Activated CD4-positive, alpha-beta T cell treated with anti-CD3 and anti-CD28 coated beads for 24 hours (primary cell): Measurements from ENCODE around the gene PLAA.
A peak's percentile ranks its signal among the peaks of the same experiment; 100 is the strongest.

ENCODE experiments used
- DNase-seq, 2 donors: peaks; one replicate each; pipeline ENCODE4 v3.0.0-alpha.2; 2020; ENCODE audit warnings: low read depth in 2 of 2

PLAA gene

DNA sequence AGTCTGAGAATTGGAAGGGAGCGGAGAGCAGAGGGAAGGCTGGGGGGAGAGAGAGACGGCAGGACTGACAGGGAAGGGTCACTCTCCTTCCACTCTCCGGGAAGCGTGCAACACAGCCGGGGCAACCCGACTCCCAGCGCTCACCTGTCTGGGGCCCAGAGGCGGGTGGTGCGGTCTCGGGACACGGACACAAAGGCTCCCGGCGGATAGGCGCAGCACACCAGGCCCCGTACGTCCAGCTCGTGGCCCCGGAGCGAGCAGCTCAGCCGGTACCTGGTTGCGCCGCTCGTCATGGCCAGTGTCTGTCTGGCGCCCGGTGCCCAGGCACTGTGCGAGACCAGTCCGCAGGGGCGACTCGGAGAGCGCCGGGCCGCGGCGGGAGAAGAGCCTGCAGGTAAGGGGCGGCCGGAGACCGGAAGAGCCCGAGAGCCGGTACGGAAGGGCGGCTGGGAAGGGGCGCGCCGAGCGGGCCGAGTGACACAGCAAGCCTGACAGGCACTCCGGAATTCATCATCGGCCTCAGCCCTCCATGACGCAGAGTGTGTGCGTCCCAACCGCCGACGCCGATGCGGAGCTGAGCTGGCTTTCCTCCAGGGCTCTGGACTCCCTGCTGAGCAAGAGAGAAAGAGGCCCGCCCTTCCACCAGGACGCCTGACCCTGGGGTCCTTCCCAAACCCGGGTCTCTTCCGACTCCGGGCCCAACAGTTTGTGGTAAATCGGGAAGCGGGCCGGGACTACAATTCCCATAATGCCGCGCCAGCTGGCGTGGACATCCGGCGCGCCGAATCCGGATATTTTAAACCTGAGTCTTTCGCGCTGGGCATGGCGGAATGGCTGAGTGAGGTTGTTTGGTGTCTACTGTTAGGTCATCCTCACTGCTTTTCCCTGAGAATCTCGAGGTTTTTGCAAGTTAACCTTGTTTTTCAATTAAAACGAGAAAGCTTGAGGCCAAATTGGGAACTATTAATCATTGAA is at the start of gene PLAA:
PLAA (minus strand) TSS at position 490 of the 975 bp plus-strand sequence; CDS start at position 293, 197 bp downstream.
- DNase-seq, result peak; percentile 67

DNA sequence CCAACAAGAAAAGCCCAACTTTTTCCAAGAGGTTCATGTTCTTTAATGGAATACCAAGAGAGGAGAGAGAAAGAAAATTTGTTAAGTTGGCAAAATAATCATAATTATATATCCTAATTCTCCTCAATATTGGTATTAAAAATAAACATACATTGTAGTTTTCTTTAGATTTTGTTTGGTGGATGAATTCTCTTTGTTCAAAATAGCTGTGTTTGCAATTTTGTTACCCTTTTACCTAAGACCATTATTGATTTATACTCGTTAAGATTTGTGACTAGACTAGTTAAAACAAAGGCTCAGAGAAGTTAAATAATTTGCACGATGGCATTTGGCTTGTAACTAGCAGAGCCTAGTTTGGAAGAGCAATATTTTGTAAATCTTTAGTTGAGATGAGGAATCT is 48.8 kb upstream of the PLAA start:
- no peak for DNase-seq

DNA sequence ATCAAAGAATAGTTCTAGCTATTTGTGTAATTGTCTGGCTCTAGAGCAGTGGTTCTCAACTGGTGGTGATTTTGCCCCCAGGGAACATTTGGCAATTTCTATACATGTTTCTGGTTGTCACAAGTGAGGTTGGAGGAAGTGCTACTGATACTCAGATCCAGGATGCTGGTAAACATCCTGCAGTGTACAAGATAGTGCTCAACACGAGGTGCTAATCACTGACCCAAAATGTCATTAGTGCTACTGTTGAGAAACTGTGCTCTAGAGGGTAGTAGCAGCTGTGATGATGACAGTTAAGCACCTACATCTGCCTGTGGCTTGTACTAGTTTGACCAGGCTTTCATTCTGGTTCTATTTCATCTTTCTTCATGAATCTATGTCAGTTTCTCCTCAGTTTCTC is 36.3 kb upstream of the PLAA start:
- no peak for DNase-seq

DNA sequence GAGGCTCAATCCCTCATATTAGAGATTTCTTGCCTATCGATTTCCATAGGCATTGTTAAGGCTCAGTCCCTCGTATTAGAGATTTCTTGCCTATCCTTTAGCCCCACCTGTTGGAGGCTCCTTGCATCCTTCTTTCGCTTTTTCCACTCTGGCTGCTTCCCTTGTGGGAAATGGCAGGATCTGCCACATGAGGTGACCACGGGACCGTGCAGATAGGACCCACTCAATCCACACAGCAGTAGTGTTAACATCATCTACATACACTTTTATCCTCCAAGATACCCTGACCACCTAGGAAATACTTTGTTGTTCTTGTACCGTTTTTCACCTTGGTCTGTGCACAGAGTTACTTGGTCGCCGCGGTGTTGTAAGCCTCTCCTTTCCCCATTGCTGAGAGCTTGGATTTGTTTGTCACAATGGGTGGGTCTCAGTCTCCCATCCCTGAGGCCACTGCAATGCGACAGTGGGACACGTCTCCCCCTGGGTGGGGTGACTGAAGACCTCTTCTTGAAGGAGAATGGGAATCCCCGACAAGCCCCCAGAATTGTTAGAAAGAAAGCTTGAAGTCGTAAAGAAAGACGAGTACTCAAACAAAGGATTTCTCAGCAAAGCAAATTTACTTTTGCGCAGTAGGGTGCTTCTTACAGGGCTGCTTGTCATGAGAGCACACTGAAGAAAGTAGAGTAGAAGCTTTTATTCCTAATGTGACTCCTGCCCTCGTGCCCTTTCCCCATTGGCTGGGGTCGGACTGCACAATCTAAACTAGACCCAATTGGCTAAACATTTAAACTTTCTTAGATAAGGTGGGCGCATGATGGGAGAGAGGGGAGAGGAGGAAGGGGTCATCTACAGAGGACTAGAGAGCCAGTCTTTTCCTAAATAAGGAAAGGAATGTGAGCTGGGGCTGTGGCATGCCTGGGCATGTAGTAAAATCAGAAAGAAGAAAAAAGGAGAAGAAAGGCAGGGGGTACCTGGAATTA is 29.0 kb upstream of the PLAA start:
- DNase-seq, result no peak

DNA sequence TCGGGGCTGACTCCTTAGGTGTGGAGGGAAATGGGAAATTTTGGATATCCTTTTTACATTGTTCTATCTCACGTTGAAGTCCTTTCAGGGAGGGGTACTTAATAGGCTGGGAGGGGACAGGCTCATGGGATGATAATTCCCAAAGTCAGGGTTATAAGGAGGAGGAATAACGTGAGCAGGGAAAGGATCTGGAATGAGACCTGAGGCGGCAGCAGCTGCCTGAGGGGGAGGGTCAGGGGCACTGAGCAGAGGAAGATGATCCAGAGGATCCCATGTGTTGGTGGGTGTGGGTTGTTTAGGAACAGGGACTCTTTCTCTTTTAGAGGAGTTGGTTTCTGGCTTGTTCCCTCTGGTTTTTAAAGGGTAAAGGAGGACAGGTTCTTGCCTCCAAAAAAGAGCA is 27.9 kb upstream of the PLAA start:
- DNase-seq, result no peak

DNA sequence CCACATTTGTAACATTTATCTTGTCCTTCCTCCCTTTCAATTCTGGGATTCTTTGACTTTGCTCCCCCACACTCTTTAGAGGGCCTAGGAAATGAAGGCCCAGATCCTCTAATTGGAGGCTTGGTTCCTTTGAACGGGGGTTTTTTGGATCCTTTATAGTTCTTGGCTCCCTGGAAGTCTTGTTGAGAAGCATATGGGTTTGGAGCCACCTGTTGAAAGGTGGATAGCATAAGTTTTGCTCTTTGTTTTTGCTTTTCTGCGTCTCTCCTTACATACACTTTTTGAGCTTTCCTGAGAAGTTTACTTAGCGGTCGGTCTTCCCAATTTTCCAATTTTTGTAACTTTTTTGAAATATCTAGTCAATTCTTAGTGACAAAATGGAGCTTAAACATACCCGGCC is 26.9 kb upstream of the PLAA start:
- DNase-seq, result no peak

DNA sequence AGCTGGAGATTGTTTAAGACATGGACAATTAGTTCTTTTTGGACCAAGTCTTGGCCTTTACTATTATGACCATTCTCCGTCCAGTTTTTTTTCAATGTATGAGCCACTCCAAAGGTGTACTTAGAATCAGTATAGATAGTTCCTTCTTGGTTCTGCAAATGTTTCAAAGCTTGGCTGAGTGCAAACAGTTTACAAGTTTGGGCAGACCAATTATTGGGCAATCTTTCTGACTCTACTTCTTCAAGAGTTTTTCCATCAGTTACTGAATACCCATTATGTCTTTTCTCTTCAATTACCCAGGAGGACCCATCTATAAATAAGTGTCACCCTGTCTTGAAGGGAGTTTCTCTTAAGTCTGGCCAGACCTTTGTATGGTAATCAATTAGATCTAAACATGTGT is 24.7 kb upstream of the PLAA start:
- no peak for DNase-seq

DNA sequence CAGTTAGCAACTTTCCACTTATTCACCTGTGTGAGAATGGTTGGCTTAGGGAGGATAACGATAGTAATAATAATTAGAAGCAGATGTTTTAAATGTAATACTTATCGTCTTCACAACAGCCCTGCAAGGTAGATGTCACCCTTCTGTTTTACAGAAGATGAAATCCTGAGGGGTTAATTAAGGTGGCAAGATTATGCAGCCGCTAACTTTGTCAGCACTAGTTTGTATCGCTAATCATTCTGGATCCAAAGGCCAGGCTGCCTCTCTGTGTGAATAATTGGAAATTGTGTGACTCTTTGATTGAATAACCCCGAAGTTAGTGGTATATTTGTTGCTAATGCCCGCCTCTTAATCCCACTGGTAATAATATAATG is 9.8 kb upstream of the PLAA start:
- DNase-seq, result no peak

DNA sequence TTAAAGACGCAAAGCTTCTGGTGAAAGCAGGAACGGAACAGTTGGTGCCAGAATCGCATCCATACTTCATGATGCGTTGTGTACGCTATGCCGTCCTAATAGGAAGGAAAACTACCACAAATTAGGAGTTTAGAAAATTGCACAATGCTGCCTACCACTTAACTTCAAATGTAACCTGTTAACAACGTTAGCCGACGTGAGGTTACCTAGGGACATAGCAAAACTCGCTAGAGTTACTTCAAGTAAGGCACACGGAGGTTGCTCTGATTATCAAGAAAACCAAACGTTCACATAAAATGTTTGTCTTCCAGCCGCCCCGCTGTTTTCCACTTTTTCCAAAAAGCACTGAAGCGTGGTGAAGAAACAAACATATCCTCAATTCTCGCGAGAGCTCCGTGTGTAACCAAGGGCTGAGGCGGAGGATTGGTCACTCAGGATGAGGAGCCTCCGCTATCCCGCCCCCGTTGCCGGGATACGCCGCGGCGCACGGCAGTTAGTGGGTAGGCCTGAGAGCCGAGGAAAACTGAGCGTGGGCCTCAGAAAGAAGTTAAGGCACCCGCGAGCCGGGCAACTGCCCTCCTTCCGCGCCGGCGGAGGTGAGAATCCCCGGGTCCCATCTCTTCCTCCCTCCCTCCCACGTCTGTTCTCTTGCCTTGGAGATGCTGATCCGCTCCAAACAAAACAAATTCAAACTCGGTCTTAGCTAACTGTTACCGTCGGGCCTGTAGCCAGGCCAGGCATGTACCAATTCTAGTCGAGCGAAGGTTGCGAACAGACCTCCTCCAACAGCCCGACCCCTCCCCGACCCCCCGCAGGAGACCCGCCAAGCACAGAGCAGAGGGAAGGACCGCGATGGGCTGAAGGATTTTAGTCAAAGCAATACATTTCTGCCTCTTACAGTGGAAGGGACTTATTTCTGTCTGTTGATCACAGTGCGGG is 9.1 kb upstream of the PLAA start, which contains the start of gene IFT74:
IFT74 (plus strand) TSS at position 492 of the 939 bp plus-strand sequence. CDS start 5,556 bp downstream, outside the sequence.
- peak; percentile 85 to 86 for DNase-seq

DNA sequence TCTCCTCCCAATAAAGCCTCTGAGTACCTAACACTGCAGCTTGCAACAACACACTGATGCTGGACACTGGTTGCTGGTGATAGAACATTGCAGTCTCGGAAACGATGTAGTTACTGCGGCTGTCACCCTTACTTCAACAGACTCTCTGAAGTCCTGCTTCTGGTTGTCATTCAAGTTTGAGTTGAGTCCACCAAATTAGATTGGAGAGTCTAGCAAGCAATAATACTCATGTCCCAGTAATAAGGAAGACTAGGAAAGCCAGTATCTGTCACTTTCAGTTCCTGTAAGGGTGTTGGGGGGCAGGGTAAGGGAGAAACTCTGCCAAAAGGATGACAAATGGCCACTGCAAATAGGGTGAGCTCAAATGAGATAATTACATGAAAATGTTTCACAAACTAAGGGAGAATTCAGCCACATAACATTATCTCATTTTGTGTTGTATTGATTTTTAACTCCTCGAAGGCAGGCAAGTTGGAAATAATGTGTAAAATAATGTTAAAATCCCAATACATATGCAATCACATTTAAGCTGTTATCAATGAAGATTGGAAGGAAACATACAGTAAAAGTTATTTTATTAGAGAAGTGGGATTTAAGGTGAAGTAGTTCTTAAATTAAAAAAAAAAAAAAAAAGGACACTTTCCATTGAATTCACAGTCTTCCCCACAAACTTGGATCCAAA is 8.3 kb upstream of the PLAA start:
- no peak for DNase-seq

DNA sequence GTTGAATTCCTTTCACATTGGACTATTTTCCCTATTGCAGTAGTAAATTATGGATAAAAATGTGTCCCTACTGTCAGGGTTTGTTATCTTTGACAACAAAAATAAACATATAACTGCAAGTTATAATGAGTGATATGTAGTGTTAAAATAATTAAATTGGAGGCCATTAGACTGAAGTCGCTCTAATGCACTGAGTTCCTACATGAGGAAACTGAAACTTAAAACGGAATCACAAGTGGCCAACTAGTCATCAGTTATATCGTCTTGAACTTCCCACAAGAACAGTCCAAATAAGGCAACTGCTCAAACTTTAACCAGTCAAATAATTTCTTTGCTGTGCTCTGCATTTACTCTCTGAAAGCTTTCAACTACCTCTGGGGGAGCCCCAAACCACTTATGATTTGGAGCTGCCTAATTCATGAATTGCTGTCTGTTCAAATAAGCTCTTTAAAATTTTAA is 7.0 kb upstream of the PLAA start:
- DNase-seq, result no peak

DNA sequence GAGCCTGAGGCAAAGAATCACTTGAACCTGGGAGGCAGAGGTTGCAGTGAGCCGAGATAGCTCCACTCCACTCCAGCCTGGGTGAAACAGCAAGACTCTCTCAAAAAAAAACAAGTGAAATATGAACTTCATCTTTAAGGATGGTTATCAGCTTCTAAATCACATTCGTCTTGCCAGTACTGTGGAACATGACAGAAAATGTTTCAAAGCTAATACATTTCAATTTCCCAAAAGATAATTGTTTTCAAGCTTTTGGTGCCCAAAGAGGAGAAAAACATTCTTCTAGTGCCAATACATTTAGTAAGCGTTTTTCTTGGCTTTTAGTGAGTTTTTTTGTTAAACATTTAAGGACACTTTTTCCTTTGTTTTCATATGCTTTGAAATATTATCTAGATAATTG is 4.8 kb upstream of the PLAA start:
- no peak for DNase-seq

DNA sequence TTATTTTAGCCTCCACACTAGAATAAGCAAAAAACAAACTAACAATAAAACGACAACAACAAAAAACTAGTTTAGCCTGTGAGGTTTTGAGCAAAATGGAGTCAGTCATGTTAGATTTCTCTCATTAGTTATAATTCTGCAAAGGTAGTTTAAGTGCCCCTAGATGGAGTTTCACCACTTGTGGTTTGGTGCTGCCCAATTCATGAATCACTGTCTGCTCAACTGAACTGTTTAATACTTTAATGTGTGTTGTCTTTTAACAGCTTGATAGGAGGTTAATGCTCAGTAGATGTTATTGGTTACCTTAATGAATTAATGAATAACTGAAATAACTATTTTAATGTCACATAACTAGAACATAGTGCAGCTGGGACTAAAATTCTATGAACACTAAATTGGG is 3.5 kb upstream of the PLAA start:
- no peak for DNase-seq

DNA sequence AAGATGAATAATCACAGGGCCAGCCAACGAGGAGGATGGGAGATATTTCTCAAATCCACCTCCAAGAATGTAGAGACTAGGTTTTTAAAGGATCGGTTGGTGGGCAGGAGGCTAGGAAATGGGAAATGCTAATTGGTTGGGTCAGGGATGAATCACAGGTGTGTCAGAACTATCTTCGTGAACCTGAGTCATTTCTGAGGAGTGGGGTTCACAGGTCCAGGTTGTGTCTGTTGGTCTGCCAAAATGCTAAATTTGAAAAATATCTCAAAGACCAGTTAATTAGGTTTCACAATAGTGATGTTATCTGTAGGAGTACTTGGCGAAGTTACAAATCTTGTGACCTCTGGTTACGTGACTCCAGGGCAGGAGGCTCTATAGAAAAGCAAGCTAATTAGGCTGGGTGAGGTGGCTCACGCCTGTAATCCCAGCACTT is 2.6 kb upstream of the PLAA start:
- no peak for DNase-seq

DNA sequence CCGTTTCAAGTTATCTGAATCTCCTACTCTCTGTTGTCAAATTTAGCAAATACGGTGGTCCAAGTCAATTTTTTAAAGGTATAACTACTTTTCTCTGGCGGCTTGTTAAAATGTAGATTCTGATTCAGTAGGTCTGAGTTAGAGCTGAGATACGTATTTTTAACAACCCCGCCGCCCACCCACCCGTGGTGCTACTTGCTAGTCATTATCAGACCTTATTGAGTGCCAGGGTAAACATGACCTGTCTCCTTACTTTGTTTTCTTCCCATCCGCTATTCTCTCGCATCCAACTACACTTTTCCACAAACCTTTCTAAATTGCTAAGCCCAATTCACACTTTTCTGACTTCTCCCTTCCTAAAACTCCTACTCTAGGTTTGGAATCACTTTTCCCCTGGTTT is 694 bp upstream of the PLAA start:
- DNase-seq, result no peak

DNA sequence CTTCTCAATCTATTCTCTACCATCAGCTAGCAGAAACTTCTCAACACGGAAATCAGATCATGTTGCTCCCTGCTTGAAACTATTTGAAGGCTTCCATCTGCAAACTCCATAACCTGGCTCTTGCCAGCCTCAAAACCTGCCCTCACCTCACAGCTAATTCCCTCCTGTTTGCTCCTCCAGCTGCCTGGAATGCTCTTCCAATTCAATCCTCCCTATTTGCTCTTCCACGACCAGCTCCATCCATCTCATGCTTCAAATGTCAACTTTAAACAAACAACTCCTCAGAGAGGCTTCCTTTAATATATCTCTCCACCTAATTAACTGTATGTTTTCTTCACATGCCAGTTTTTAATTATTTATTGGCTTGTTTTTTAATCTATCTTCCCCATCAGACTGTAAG is 1.5 kb downstream of the PLAA start:
- DNase-seq, result no peak

DNA sequence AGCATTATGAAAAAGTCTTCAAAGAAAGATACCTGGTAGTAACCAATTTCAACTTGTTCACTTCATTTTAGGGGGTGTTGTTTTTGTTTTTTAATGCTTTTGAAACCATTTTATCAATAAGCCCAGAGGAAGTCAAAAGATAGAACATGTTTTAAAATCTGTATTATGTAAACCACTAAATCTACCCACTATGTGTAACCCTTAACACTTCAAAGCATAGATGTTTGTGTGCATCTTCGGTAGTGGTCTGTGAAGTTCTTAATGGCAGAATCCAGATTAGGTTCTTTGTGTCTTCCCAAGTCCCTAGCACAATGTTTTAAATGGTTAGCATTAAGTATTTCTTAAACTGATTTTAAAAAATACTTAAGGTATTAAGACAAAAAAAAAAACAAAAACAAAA is 6.3 kb downstream of the PLAA start:
- no peak for DNase-seq

DNA sequence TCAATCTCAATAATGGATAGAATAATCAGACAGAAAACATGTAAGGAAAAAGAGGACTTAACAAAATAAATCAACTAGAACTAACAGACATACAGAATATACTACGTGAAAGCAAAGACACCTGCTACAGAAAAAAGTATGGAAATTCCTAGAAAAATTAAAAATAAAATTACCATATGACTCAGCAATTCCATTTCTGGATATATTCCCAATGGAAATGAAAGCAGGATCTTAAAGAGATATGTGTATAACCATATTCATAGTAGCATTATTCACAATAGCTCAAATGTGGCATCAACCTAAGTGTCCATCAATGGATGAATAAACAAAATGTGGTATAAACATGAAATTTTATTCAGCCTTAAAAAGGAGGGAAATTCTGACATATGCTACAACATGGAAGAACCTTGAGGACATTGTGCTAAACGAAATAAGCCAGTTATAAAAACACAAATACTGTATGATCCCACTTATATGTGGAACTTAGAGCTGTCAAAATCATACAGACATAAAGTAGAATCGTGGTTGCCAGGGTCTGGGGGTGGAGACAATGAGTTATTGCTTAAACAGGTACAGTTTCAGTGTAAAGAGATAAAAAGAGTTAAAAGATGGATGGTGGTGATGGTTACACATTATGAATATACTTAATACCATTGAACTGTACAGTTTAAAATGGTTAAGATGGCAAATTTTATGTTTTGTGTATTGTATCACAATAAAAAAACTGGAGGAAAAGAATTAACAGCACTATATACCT is 6.9 kb downstream of the PLAA start:
- DNase-seq, result no peak

DNA sequence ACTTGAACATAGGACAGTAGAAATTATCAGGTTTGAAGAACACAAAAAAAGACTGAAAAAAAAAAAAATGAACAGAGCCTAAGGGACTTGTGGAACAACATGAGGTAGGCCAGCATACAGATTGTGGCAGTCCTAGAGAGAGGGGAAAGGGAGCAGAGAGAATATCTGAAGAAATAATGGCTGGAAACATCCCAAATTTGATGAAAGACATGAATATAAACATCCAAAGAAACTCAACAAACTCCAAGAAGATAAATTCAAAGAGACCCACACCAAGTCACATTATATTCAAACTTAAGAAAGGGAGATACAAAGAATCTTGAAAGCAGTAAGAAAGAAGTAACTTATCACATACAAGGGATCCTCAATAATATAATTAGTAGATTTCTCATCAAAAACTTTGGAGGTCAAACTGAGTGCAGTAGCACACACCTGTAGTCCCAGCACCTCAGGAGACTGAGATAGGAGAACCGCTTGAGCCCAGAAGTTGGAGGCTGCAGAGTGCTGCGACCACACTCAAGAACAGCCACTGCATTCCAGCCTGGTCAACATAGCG is 9.1 kb downstream of the PLAA start:
- no peak for DNase-seq
